B cell (primary cell): Measurements from ENCODE around the gene MYRFL. TPM values are rescaled to one million over a fixed set of nuclear protein-coding genes. Genes with fewer than 3 reads are reported as not detected.

ENCODE experiments used
- ATAC-seq: fragments of 200-7000 bp; cut with Tn5 transposase; one replicate; pipeline ENCODE4 v1.10.0; 2021; ENCODE audit warnings: low read depth, mild to moderate bottlenecking, moderate number of reproducible peaks, moderate library complexity
- CTCF ChIA-PET: fragments of 350-600 bp; sonication (Branson Sonifier 250); formaldehyde crosslinking; loops from one replicate; lab custom pipeline; 2021; ENCODE audit warnings: antibody characterized with exemption, inconsistent platforms; lab: Charles Lee
- POLR2A ChIA-PET: fragments of 350-600 bp; sonication (Branson Sonifier 250); formaldehyde crosslinking; loops from one replicate; lab custom pipeline; 2021; ENCODE audit warnings: antibody characterized with exemption; lab: Charles Lee
- DNase-seq: peaks from one replicate; pipeline ENCODE4 v3.0.0; 2013
- H2AFZ ChIP-seq: 2 replicates; pipeline ENCODE4 v1.6.1; 2012; ENCODE audit warnings: mild to moderate bottlenecking, low read depth, low read length; ENCODE audit not compliant: insufficient read depth, poor library complexity, severe bottlenecking
- H3K27ac ChIP-seq, 2 donors: 1 replicate in 1 of 2; 2 replicates in 1 of 2; pipeline ENCODE4 v1.5.1; 2012 to 2013; ENCODE audit warnings: low read length in 2 of 2, mild to moderate bottlenecking in 2 of 2, moderate library complexity in 1 of 2
- H3K27me3 ChIP-seq, 4 experiments: fragments of 200-600 bp in 1 of 4; sonication (generic) in 1 of 4; replicated peaks in 1 of 4; 1 replicate in 2 of 4; 2 replicates in 2 of 4; pipeline versions ENCODE4 v1.6.1 to v1.7.0; 2013 to 2016; ENCODE audit warnings: low read length in 3 of 4, mild to moderate bottlenecking in 2 of 4, mixed read lengths in 1 of 4, moderate library complexity in 1 of 4; ENCODE audit not compliant: insufficient read depth in 4 of 4, control insufficient read depth in 3 of 4; ENCODE audit errors: control extremely low read depth in 1 of 4
- H3K36me3 ChIP-seq, 2 experiments: replicated peaks in 1 of 2; 1 replicate in 1 of 2; 2 replicates in 1 of 2; pipeline versions ENCODE4 v1.6.1 to v1.7.1; 2013; ENCODE audit warnings: low read length in 1 of 2; ENCODE audit not compliant: insufficient read depth in 2 of 2, control insufficient read depth in 1 of 2; ENCODE audit errors: control extremely low read depth in 1 of 2, extremely low read depth in 1 of 2
- H3K4me1 ChIP-seq, 2 donors: fragments of 200-600 bp in 1 of 2; sonication (generic) in 1 of 2; 1 replicate in 1 of 2; 2 replicates in 1 of 2; pipeline versions ENCODE4 v1.5.1 to v1.6.1; 2013 to 2017; ENCODE audit warnings: low read length in 2 of 2; ENCODE audit not compliant: control insufficient read depth in 2 of 2, insufficient read depth in 2 of 2
- H3K4me2 ChIP-seq: replicated peaks from 2 replicates; pipeline ENCODE3; 2012; ENCODE audit warnings: mild to moderate bottlenecking, low read depth, low read length; ENCODE audit not compliant: poor library complexity, severe bottlenecking
- H3K4me3 ChIP-seq, 5 experiments: fragments of 200-600 bp in 1 of 5; sonication (generic) in 1 of 5; 1 replicate in 3 of 5; 2 replicates in 2 of 5; pipeline versions ENCODE4 v1.5.1 to v1.7.0; 2011 to 2016; ENCODE audit warnings: low read length in 4 of 5, mild to moderate bottlenecking in 4 of 5, low read depth in 2 of 5, control low read depth in 1 of 5, moderate library complexity in 1 of 5; ENCODE audit not compliant: insufficient read depth in 1 of 5; ENCODE audit errors: control extremely low read depth in 1 of 5, extremely low read depth in 1 of 5
- H3K79me2 ChIP-seq: fragments of 200-600 bp; sonication (generic); one replicate; pipeline ENCODE4 v1.6.0; 2016; ENCODE audit warnings: low read length; ENCODE audit not compliant: control insufficient read depth, insufficient read depth
- H3K9ac ChIP-seq: fragments of 200-600 bp; sonication (generic); 2 replicates; pipeline ENCODE4 v1.6.1; 2017; ENCODE audit warnings: mild to moderate bottlenecking, low read length, moderate library complexity
- H3K9me3 ChIP-seq, 3 donors: one replicate each; pipeline versions ENCODE4 v1.6.1 to v1.7.1; 2013; ENCODE audit warnings: low read length in 2 of 3; ENCODE audit not compliant: control insufficient read depth in 2 of 3, insufficient read depth in 1 of 3; ENCODE audit errors: control extremely low read depth in 1 of 3
- H4K20me1 ChIP-seq: 2 replicates; pipeline ENCODE4 v1.6.0; 2012; ENCODE audit warnings: mild to moderate bottlenecking, low read length; ENCODE audit not compliant: insufficient read depth, control insufficient read depth, poor library complexity, severe bottlenecking
- H3K27ac Mint-ChIP-seq: one replicate; pipeline ENCODE4 v1.8.0; 2021; ENCODE audit warnings: mixed read lengths
- H3K27me3 Mint-ChIP-seq: one replicate; pipeline ENCODE4 v1.8.0; 2021; ENCODE audit warnings: mixed read lengths
- H3K4me1 Mint-ChIP-seq: one replicate; pipeline ENCODE4 v1.8.0; 2021; ENCODE audit warnings: mixed read lengths
- H3K4me3 Mint-ChIP-seq: one replicate; pipeline ENCODE4 v1.8.0; 2021; ENCODE audit warnings: mixed read lengths
- H3K9me3 Mint-ChIP-seq: one replicate; pipeline ENCODE4 v1.8.0; 2022; ENCODE audit warnings: mixed read lengths; ENCODE audit not compliant: insufficient read depth
- EZH2 ChIP-seq: IDR thresholded peaks from 2 replicates; pipeline ENCODE4 v1.6.1; 2012; ENCODE audit warnings: borderline replicate concordance, low read depth, mild to moderate bottlenecking, moderate library complexity, low read length; ENCODE audit not compliant: insufficient read depth, poor library complexity, severe bottlenecking
- WGBS: methylation state at CpG from one replicate; pipeline ENCODE4 v1.1.5; 2013; ENCODE audit warnings: missing lambda C conversion rate; ENCODE audit not compliant: insufficient coverage; 5-methylcytosine and 5-hydroxymethylcytosine counted together
- intact Hi-C: fragments of 100-400 bp; cut with micrococcal nuclease; formaldehyde crosslinking; loops from one replicate; pipeline ENCODE4 v1.10.0; 2022
- polyA plus RNA-seq: library from polyadenylated mRNA; depleted of rRNA; stranded (reverse); fragments of >200 nt; gene quantifications from 2 replicates; pipeline ENCODE4 v1.2.3, GENCODE V29; 2012
- total RNA-seq, 2 donors: library from RNA; stranded (reverse); fragments of 120-200 nt in 1 of 2; gene quantifications; 1 replicate in 1 of 2; 2 replicates in 1 of 2; pipeline versions ENCODE4 v1.2.3 to v1.2.4, GENCODE V29; 2013 to 2022
- TF ChIP-seq, protein P1 (sequence below): fragments of 200-600 bp; IDR thresholded peaks from one replicate; pipeline ENCODE4 v1.8.0; 2022; ENCODE audit warnings: antibody characterized with exemption, mild to moderate bottlenecking

The MYRFL gene
- total and polyA plus RNA-seq, 2 donors (not counting 1 experiment from before 2014, with no cell fraction given) = 0.28 TPM; not detected in 1

DNA sequence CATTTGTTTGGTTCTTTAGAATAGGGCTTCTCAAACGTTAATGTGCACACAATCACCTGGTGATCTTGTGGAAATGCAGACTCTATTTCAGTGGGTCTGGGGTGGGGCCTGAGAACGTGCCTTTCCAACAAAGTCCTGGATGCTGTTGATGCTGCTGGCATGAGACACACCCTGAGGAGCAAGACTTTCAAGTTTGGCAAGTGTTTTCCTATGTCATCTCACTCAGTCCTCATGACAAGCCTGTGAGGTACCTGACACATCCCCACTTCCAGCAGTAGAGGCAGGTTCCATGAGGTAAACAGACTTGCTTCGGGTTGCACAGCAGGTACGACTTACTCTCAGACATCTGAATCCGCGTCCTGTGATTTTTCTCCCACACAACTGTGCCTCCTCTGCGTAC is 147.1 kb downstream of the MYRFL start:
- ChIA-PET CTCF (no interaction called here), POLR2A (no interaction called here)
- no peak overlapping the region for H3K27ac Mint-ChIP-seq
- TF ChIP-seq, protein P1, sequence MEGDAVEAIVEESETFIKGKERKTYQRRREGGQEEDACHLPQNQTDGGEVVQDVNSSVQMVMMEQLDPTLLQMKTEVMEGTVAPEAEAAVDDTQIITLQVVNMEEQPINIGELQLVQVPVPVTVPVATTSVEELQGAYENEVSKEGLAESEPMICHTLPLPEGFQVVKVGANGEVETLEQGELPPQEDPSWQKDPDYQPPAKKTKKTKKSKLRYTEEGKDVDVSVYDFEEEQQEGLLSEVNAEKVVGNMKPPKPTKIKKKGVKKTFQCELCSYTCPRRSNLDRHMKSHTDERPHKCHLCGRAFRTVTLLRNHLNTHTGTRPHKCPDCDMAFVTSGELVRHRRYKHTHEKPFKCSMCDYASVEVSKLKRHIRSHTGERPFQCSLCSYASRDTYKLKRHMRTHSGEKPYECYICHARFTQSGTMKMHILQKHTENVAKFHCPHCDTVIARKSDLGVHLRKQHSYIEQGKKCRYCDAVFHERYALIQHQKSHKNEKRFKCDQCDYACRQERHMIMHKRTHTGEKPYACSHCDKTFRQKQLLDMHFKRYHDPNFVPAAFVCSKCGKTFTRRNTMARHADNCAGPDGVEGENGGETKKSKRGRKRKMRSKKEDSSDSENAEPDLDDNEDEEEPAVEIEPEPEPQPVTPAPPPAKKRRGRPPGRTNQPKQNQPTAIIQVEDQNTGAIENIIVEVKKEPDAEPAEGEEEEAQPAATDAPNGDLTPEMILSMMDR = no peak
- no peak for TF ChIP-seq EZH2
- no peaks in the 10 kb centered on the region for H3K79me2 ChIP-seq
- ATAC-seq (no peak), DNase-seq (no peak)
- H3K27me3 Mint-ChIP-seq = peaks cover 3% of the 10 kb centered on the region
- H3K4me2 ChIP-seq = no peak overlapping the region
- H3K36me3 ChIP-seq = no peaks in the 10 kb centered on the region
- no peak overlapping the region for H3K27ac ChIP-seq
- H3K4me1 ChIP-seq = no peaks in the 10 kb centered on the region
- H3K9ac ChIP-seq = no peak overlapping the region
- H3K4me1 Mint-ChIP-seq = no peaks in the 10 kb centered on the region
- no peaks in the 10 kb centered on the region for H3K9me3 Mint-ChIP-seq
- H3K27me3 ChIP-seq = no peaks in the 10 kb centered on the region
- no peak overlapping the region for H3K4me3 Mint-ChIP-seq
- H4K20me1 ChIP-seq = no peaks in the 10 kb centered on the region
- intact Hi-C loops = no loop called here
- H2AFZ ChIP-seq = no peak overlapping the region
- no peak overlapping the region for H3K4me3 ChIP-seq
- WGBS = 93% methylated on average over 7 of the region's 7 CpGs
- H3K9me3 ChIP-seq = peaks cover 0 to 2% (median 0%) of the 10 kb centered on the region in 3 donors

DNA sequence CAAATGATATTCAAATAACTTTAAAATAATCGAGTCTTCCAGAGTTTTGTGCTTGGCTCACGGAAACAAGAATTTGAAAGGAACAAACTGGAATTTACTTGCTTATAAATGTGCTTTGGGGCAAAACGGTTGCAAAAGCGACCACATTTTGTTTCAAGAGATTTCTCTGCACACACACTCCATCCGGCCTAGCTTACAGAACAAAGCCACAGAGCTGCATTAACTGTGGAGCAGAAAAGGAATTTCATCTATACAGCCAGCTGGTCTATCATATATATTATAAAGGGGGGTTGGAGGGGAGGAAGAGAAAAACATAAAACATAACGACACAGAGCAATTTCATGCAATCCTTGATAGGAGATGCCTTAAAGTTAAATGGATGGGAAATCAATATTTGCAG is 153.0 kb downstream of the MYRFL start:
- no peaks in the 10 kb centered on the region for H3K4me1 Mint-ChIP-seq
- intact Hi-C loops = no loop called here
- H3K27ac Mint-ChIP-seq = no peak overlapping the region
- no peaks in the 10 kb centered on the region for H3K9me3 Mint-ChIP-seq
- Histone ChIP-seq H3K9ac (no peak overlapping the region), H3K4me2 (no peak overlapping the region), H3K4me3 (no peak overlapping the region), H4K20me1 (no peaks in the 10 kb centered on the region), H3K27me3 (no peaks in the 10 kb centered on the region), H3K36me3 (no peaks in the 10 kb centered on the region), H3K4me1 (no peaks in the 10 kb centered on the region), H3K79me2 (no peaks in the 10 kb centered on the region), H3K27ac (no peak overlapping the region), H2AFZ (no peak overlapping the region), H3K9me3 (no peaks in the 10 kb centered on the region)
- CTCF ChIA-PET = no interaction called here
- no peak for ATAC-seq
- no peak overlapping the region for H3K4me3 Mint-ChIP-seq
- DNase-seq = no peak
- 100% methylated on average over 1 of the region's 6 CpGs for WGBS
- POLR2A ChIA-PET = no interaction called here
- TF ChIP-seq EZH2 = no peak
- TF ChIP-seq, protein P1 = no peak
- H3K27me3 Mint-ChIP-seq = peaks cover 3% of the 10 kb centered on the region
